K562 (cell line): ENCODE measurements around the gene RUNDC1. TPM values are rescaled to one million over a fixed set of nuclear protein-coding genes. Genes with fewer than 3 reads are reported as not detected.

Experiments used
- E4F1 ChIP-seq: fragments of 250-450 bp; sonication (Bioruptor Pico); IDR thresholded peaks from 2 replicates; pipeline ENCODE4 v1.5.0; 2021; ENCODE audit warnings: mild to moderate bottlenecking, borderline replicate concordance
- ETS2 ChIP-seq: IDR thresholded peaks from 2 replicates; pipeline ENCODE4 v1.6.1; 2016; ENCODE audit warnings: borderline replicate concordance, missing genetic modification characterization, mild to moderate bottlenecking, moderate library complexity, missing compliant biosample characterization; ENCODE audit not compliant: poor library complexity, severe bottlenecking
- ETV6 ChIP-seq, 3 experiments: fragments of 150-350 bp in 1 of 3; sonication (generic) in 1 of 3; formaldehyde crosslinking in 1 of 3; IDR thresholded peaks; 2 replicates each; pipeline versions ENCODE4 v1.6.1 to v1.8.0; 2014 to 2022; ENCODE audit warnings: borderline replicate concordance in 2 of 3, low read depth in 2 of 3, antibody characterized with exemption in 1 of 3, low read length in 1 of 3, mild to moderate bottlenecking in 1 of 3, missing genetic modification reagents in 1 of 3
- HINFP ChIP-seq: fragments of 450-650 bp; conservative IDR thresholded peaks from 2 replicates; pipeline ENCODE4 v1.6.1; 2016; ENCODE audit warnings: missing genetic modification characterization, low read depth, mild to moderate bottlenecking, control low read depth, missing compliant biosample characterization
- MTA1 ChIP-seq: fragments of 450-650 bp; IDR thresholded peaks from 2 replicates; pipeline ENCODE4 v1.6.1; 2017; ENCODE audit warnings: borderline replicate concordance
- NR2C2 ChIP-seq, 2 experiments: fragments of 200-800 bp in 1 of 2; sonication (Bioruptor generic) in 1 of 2; sonication (generic) in 1 of 2; formaldehyde crosslinking in 1 of 2; IDR thresholded peaks; 2 replicates each; pipeline versions ENCODE4 v1.6.1 to v1.8.0; 2016 to 2022; ENCODE audit warnings: mild to moderate bottlenecking in 1 of 2, missing compliant biosample characterization in 1 of 2, missing genetic modification characterization in 1 of 2, missing genetic modification reagents in 1 of 2
- SMAD1 ChIP-seq: fragments of 150-350 bp; IDR thresholded peaks from 2 replicates; pipeline ENCODE4 v1.6.1; 2014; ENCODE audit warnings: low read length, low read depth; ENCODE audit not compliant: partially characterized antibody
- ZFP1 ChIP-seq: fragments of 450-650 bp; formaldehyde crosslinking; IDR thresholded peaks from 2 replicates; pipeline ENCODE4 v1.4.0; 2020; ENCODE audit warnings: mild to moderate bottlenecking, mixed read lengths
- ZFX ChIP-seq: sonication (generic); formaldehyde crosslinking; IDR thresholded peaks from 2 replicates; pipeline ENCODE4 v1.8.0; 2022; ENCODE audit warnings: mild to moderate bottlenecking, missing genetic modification reagents, moderate library complexity
- ZNF318 ChIP-seq, 2 experiments: fragments of 450-650 bp; IDR thresholded peaks; 2 replicates each; pipeline ENCODE4 v1.6.1; 2016; ENCODE audit warnings: mild to moderate bottlenecking in 2 of 2, borderline replicate concordance in 1 of 2, low read depth in 1 of 2, moderate library complexity in 1 of 2
- polyA plus RNA-seq, 8 experiments: library from polyadenylated mRNA; depleted of rRNA in 4 of 8; stranded (reverse) in 5 of 8; unstranded in 3 of 8; fragments of >200 nt; fragmentation: Nextera tagmentation in 2 of 8; fragmentation: Illumina TruSeq in 1 of 8; extraction: Ambion mirVana in 2 of 8; extraction: Trizol in 1 of 8; gene quantifications; 2 replicates each; pipeline versions ENCODE4 v1.2.1 to v1.2.3, GENCODE V29; 2011 to 2014; ENCODE audit warnings: inconsistent platforms in 1 of 8, missing spikeins in 1 of 8
- total RNA-seq, 7 experiments: library from RNA; depleted of rRNA in 6 of 7; stranded (reverse); fragments of >200 nt in 6 of 7; fragmentation: Illumina TruSeq in 2 of 7; extraction: Trizol in 2 of 7; gene quantifications; 2 replicates each; pipeline versions ENCODE4 v1.2.1 to v1.2.3, GENCODE V29; 2011 to 2021; ENCODE audit warnings: low replicate concordance in 1 of 7
- TF ChIP-seq, protein P1 (sequence below): fragments of 450-650 bp; IDR thresholded peaks from 2 replicates; pipeline ENCODE4 v1.7.0; 2016; ENCODE audit warnings: borderline replicate concordance

RUNDC1 gene
- total and polyA plus RNA-seq, 9 of the 15 experiments (the other 6 are each of a cell fraction or from before 2014, with no cell fraction given) = 3.4 to 12.6 (median 9.4) TPM

- TF ChIP-seq ZNF318 (IDR thresholded peaks at IDR 0.05; ENCODE audit: borderline replicate concordance in 1 of 2, low read depth in 1 of 2) (no peak), HINFP (tag) (no peak), E4F1 (no peak; the same call in 1 of the 2 replicates), ETV6 (IDR thresholded peaks at IDR 0.05; ENCODE audit: borderline replicate concordance in 1 of 2, low read depth in 2 of 2, low read length in 1 of 2) (no peak), ETV6 (CRISPR knock-in tag; IDR thresholded peaks at IDR 0.05; ENCODE audit: borderline replicate concordance) (no peak), MTA1 (no peak), ZFX (CRISPR knock-in tag) (no peak; the same call in none of the 2 replicates), ETS2 (tag) (no peak), SMAD1 (peak; percentile 40), NR2C2 (CRISPR knock-in tag; IDR thresholded peaks at IDR 0.05) (no peak), NR2C2 (tag; IDR thresholded peaks at IDR 0.05) (peak; percentile 46; the same call in 1 of the 2 replicates), ZFP1 (CRISPR knock-in tag) (no peak)
- TF ChIP-seq, protein P1, sequence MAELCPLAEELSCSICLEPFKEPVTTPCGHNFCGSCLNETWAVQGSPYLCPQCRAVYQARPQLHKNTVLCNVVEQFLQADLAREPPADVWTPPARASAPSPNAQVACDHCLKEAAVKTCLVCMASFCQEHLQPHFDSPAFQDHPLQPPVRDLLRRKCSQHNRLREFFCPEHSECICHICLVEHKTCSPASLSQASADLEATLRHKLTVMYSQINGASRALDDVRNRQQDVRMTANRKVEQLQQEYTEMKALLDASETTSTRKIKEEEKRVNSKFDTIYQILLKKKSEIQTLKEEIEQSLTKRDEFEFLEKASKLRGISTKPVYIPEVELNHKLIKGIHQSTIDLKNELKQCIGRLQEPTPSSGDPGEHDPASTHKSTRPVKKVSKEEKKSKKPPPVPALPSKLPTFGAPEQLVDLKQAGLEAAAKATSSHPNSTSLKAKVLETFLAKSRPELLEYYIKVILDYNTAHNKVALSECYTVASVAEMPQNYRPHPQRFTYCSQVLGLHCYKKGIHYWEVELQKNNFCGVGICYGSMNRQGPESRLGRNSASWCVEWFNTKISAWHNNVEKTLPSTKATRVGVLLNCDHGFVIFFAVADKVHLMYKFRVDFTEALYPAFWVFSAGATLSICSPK = no peak
Measured at GRCh38 chr17:42980274-42980765, at the start of gene RUNDC1 (continued).
